Endothelial cell of hepatic sinusoid (primary cell): ENCODE data around the gene CNTNAP4.

Source experiments
- in situ Hi-C: cut with HindIII; loops from 2 replicates; pipeline ENCODE4 v1.10.0; 2017; ENCODE audit warnings: low sequenced_read_pairs

The CNTNAP4 gene

DNA sequence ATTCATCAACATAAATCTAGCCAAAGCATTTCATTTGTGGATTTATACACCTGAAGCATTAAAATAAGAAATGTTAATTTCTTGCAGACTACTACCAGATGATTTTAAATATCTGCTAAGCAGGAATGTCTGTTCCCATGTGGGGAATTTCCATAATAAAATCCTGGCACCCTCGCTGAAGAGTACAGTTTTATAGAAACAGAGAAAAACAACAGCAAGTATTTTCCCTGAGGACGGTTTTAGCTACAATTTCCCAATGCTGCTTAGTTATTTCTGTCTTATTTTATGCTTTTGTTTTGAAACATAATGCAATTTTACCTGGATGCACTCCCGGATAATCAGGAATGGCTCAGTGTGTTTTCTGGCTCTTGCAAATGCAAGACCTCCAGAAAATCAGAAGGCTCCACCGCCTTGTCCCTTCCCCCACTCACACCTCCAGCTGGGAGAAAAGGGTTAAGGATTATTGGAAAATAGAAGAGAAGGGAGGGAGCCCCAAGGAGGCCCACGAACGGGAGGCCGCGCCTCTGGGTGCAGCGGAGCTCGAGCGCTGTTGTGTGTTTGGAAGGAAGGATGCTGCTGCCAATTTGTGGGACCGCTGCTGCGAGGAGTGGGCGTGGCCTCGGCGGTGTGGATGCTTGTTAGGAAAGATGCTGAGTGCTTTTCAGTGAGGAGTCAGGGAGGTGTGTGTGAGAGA, at the start of gene CNTNAP4:
TSS of gene CNTNAP4 (plus strand) at position 657 of the 694 bp plus-strand sequence. CDS start 262 bp downstream, outside the sequence.
- in situ Hi-C loops: no loop called here

DNA sequence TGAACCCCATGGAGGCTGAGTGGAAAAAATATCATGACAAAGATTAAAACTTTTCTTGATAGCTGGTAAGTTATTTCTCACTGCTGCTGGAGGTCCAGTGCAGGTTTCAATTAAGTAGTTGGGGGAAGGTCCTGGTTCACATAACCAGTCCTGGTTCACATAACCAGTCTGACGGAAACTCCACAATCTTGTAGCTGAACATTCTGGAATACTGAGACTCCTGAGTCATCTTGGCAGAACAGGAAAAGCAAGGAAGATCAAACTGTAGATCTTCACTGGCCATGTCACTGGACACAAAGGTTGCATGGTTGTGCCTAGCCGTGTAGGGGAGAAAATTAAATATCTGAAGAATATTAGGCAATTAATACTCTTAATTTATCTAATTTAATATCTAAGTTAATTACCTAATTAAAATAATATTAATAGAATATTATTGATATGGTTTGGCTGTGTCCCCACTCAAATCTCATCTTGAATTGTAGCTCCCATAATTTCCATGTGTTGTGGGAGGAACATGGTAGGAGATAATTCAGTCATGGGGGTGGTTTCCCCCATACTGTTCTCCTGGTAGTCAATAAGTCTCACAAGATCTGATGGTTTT, 48.6 kb upstream of the CNTNAP4 start:
- in situ Hi-C loops: no loop called here

DNA sequence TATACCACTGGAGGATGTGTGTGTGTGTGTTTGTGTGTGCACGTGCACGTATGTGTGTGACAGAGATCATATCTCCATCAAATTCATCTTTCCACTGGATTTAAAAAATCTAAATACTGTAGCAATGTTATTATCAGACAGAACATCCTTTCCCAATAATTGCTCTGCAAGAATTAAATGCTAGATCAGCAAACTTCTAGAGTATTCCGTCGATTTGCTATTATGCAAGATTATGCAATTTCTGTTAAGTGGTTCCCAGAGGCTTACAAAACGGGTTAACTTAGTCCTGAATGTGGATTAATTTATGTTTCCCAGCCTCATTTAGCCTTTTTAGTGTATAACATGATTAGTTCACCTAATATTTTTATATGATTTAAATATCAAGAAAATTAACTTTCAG, 44.5 kb upstream of the CNTNAP4 start:
- in situ Hi-C loops: no loop called here

DNA sequence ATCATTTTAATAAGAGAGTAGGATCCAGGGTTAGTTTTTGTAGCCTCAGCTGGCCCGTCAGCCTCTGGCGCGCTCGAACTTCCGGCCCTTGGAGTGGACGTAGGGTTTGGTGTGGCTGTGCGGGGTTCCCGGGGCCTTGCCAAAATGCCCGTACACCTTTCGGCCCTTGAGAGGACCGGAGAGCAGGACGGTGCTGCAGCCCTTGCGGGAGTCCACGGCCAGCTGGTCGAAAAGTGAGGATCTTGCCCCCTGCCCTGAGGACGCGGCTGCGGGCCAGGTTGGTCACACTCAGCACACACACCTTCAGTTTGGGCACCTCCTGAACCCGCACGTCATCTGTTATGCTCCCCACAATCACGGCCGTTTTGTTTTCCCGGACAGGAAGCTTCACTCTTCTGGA, 42.2 kb upstream of the CNTNAP4 start:
- in situ Hi-C loops: no loop called here

DNA sequence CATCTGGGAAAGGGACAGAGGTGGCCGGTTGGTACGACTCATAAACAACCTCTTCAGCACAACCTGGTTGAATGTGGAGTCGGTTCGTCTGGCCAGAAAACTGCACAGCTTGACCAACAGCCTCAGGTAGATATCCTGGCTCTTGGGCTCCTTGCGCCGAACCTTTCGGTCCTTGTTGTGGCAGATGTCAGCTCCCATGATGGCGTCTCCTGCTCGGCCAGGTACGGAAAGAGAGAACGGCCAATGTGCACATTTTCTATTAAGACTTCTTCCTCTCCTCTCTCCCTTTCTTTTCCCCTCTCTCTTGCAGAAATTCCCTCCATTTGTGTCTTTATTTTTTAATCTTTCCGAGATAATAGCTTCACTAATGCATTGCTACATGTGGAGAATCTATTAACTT, 41.8 kb upstream of the CNTNAP4 start:
- in situ Hi-C loops: no loop called here

DNA sequence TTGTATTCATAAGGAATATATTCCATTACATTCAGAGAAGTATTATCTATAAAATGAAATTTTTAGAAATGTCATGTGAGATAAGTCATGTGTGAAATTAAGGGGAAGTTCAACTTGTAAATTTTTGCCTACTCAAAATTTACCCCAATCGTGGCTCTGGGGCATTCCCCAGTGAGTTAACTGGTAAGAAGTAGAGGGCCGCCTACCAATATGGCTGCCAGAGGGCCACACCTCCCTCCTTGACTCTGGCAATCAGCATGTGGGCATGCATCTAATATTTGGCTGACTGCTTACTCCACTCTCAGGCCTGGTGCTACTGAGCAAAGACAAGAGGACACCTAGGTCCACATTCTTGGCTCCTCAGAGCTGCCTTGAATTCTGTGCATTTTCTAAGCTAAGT, 39.7 kb upstream of the CNTNAP4 start:
- in situ Hi-C loops: no loop called here

DNA sequence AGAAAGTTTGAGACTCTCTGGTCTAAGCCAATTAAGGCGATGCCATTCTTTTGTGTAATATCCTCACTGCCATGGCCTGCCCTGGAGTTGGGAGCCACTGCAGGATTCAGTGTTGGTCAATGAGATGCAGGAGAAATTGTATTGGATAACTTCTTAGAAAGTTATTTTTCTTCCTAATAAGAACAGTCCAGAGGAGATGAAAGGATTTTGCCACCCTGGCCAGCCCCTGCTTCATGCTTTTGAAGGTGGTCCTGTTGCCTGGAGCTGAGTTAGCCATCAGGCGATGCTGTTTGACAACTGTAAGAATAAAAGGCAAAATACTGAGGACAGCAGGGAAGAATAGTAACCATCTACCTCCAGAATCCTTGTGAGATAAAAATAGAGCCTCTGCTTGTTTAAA, 35.4 kb upstream of the CNTNAP4 start:
- in situ Hi-C loops: no loop called here

DNA sequence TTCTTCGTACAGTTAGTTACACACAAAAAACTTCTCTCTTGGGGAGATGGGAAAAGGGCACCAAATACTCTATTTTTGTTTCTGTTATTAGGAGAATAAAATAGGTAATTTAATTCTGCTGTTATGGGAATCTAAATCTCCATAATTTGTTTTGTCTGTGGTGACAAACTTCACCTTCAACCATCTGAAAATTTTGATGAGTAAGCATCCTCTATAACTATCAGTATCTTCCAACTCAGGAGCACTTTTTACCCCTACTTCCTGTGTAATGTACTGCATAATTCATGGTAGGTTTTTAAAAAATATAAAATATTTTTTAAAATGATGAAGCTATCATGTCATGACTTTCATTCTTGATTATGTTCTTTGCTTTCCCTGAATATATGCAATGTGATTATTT, 33.6 kb upstream of the CNTNAP4 start:
- in situ Hi-C loops: no loop called here

DNA sequence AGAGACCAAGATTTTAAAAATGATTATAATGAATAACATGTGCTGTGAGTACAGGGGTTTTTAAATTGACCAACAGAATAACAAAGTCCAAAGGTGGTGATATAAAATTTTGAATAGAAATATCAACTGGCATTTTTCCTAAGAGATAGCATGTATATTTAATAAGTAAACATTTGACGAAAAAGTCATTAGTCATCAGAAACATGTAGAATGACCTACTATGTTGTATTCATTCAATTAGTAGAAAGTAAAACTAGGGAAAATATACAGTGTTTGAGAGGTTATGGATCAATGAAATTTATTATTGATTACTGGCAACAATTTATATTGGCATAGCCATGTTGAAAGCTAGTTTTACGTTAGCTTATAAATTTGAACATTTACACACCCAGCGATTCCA, 30.6 kb upstream of the CNTNAP4 start:
- in situ Hi-C loops: no loop called here

DNA sequence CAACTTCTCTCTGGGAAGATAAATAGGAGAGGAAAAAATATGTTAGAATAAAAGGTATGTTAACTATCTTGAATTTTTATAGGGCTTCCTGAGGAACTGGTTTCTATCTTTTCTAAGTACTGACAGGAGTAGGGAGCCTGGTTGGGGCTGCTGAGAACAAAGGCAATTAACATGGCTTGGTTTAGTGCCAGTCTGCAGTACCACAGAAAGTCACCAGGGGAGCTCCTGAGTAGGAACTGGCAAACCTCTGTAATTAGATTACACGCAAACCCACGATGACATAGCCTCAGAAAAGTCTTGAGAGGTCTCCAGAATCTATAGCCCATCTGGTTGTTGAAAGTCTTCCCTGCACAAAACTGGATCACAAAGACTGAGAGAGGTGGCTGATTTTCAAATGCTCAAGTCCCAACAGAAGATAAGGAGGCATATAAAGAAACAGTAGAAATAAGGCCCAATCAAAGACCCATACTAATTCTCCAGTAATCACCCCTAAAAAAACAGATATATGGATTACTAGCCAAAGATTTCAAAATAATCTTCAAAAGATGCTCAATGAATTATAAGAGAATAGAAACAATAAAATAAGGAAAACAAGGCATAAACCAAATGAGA, 11.7 kb upstream of the CNTNAP4 start:
- in situ Hi-C loops: no loop called here

DNA sequence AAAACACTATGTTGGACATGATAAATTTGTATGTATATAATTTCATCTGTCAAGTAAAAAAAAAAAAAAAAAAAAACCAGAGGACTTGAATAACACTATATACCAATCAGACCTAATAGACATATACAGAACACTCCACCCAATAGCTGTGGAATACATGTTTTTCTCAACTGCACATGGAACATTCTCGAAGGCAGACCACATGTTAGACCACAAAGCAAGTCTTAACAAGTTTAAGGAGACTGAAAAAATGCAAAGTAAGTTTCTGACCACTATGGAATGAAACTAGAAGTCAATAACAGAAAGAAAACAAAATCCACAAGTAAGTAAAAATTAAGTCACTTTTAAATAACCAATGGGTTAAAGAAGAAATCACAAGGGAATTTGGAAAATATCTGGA, 8.4 kb upstream of the CNTNAP4 start:
- in situ Hi-C loops: no loop called here

DNA sequence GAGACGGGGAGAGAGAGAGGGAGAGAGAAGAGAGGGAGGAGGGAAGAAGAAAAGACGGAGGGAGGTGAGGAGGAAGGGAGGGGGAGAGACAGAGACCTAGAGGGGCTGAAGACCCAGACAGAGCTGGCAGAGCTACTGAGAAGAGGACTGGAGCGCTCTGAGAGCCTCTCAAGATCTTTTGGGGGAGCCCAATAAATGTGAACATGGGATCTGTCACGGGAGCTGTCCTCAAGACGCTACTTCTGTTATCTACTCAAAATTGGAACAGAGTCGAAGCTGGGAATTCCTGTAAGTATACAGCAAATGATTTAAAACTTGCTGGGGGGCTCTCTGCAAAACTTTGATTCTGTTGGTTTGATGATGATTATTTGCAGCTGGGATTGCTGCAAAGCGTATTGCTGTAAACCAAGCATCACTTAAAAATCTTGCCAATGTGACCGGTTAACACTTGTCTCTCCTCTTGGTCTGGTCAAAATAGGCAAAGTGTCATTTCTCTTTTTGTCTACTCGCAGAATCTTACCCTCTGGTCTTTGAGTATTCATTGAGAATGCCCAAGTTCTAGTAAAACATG, 344 bp downstream of the CNTNAP4 start:
- in situ Hi-C loops: no loop called here

DNA sequence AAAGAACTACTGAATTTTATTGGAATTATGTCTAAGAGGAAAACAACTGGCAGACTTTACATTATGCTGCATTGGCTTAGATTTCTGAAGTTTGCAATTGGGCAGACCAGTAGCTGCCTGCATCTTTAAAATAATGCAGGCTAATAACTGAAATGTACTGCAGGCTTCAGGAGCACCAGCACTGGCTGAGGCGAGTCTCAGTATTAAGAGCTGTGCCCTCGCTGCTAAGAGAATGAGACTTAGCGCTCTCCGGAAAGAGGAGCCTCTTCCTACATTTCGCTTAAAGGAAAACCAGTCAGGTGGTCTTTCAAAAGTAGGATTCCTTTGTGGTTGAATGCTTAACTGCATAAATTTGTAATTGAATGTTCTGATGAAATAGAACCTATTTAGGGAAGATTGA, 885 bp downstream of the CNTNAP4 start:
- in situ Hi-C loops: no loop called here

DNA sequence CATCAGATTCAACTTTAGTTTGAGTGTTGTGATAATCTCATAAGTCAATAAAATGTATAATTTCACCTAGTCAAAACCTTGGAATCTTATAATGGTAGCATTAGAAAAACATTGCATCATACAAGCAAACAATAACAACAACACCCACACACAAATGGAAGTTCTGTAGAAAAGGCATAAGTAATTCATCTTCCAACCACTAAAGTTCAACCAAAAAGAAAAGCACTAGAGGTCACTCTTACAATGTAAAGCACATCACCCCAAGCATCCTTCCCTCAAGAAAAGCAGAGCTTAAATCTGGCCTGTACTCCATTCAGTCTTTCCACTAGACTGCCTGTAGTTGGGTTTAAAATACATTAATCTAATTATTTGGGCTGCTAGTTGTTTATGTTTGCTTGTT, 1.8 kb downstream of the CNTNAP4 start:
- in situ Hi-C loops: no loop called here

DNA sequence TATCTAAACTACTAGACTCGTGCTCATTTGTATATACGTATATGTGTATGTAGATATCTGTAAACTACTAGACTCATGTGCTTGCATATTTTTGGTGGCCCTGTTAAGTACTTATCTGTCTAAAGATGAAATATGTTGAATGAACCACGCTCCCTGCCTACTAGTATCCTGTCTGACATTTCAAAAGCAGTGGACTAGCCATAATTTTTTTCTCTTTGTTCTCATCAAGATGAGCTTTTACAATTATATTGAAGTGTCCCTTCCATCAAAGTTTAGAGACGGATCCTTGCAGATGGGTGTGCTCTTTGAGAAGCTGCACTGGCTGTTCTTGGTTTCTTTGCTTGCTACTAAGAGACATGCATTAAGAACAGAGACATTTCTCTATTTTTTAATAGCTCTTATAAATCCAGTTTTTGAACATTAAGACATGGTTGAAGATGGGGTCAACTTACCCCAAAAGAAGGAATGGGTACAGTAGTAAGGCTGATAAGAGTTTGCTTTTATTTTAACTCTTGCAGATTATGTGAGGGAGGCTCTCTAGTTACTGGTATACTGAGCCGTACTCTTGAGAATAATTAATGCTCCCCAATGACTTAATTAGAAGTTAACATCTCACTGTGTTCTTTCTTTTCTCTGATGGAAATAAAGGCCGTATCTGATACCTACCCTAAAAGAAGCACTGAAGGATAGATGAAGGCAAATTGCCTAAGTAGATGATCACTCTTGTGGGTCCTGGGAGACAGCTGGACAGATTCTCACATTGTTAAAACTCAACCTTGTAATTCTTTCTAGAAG, 3.4 kb downstream of the CNTNAP4 start:
- in situ Hi-C loops: no loop called here

DNA sequence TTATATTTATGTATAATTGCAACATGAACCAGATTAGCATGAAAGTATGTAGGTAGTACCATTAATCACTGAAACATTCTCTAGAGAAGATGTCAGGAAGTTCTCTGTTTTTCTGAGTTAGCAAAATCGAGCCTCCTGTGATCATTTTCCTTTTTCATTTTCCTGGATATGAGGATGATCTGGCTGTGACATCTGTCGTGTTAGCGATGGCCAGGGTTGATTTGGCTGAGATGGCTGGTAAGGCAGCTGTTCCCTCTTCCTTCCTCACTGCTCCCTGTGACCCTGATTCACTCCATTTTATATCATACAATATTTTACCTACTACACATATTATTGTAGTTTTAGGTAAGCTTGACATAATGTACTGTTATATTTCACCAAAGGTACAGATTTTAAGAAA, 10.3 kb downstream of the CNTNAP4 start:
- in situ Hi-C loops: no loop called here

DNA sequence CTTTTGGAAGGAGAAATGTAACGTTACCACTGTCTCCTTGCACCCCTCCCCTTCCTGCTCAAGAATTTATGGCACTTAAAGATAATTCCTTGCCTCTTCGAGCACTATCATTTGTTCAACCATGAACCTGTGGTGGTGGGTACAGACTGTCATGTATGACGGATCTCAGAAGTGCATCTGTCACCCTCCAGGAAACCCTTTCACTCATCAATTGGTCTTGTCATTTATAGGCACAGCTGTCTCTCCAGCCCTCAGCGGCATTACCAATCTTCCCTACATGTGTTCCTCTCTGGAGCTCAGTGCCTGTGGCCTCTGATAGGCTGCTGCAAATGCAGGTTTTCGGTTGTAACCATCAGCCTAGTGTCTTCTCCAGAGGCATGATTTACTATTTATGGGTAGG, 15.0 kb downstream of the CNTNAP4 start:
- in situ Hi-C loops: no loop called here

DNA sequence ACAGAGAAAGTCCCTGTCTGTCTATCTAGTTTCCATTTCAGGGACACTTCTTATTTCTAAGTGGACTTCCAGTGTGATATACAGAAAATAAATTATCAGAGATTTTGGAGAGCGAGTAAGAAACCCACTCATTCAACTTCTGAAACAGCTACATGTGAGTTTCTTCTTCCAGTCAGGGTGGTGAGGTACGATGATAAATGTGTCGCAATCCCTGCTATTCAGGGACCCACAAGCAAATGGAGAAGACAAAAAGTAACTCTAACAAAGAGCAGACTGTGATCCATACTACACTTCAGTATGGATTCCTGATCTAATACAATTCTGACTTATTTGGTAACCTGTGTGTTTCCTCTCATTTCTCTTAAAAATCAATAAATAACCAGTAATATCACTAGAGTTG, 16.8 kb downstream of the CNTNAP4 start:
- in situ Hi-C loops: no loop called here

DNA sequence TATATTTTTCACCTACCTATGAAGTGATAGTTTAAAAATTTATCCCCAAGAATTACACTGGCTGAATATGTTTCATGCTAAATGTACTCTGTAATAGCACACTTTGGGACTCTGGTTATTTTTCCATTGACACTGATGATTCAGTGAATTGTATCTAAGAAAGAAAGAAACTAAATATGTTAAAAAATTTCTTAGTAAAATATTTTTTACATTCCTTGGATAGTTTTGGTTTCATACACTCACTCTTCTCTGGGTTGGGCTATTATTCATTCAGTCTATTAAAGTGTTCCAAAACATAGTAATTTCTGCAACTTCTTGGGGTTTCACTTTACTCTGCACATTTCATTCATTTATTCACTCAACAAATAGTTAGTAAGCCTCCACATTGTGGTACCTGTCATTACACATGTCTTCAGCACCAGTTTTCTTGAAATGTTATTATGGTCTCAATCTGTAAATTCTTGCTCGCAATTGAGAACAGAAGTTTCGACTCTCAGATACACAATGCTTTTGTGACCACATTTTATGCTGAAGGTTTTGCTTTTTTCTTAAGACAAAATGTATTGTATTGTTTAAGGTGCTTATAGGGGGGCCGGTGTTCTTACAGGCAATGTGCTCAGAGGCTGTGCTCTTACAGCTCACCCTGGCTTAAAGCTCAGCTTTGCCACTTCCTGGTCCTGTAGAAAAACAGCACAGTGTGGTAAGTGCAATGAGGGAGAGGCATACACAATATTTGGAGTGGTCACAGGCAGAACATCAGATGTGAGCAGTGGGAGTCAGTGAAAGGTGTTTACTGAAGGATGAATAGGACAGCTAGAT, 17.4 kb downstream of the CNTNAP4 start:
- in situ Hi-C loops: no loop called here

DNA sequence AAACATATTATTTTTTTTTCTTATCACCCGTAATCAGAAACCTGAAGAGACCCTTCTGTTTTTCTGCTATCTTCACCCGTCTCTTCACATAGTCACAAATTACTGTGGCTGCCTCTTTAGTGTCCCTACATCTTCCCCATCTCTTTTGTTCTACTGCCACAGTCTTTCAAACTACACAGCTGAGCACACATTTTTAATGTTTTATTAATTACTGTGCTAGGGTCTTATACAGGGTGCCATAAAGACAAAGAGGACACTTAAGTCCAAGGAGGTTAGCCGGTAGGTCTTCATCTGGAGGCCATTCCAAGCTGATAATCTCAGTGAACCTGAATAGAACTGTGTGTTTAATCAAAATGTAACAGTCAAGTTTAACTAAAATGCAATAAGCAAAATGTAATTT, 20.7 kb downstream of the CNTNAP4 start:
- in situ Hi-C loops: no loop called here
